Measurements from ENCODE around the gene CREB5.

The CREB5 gene

DNA sequence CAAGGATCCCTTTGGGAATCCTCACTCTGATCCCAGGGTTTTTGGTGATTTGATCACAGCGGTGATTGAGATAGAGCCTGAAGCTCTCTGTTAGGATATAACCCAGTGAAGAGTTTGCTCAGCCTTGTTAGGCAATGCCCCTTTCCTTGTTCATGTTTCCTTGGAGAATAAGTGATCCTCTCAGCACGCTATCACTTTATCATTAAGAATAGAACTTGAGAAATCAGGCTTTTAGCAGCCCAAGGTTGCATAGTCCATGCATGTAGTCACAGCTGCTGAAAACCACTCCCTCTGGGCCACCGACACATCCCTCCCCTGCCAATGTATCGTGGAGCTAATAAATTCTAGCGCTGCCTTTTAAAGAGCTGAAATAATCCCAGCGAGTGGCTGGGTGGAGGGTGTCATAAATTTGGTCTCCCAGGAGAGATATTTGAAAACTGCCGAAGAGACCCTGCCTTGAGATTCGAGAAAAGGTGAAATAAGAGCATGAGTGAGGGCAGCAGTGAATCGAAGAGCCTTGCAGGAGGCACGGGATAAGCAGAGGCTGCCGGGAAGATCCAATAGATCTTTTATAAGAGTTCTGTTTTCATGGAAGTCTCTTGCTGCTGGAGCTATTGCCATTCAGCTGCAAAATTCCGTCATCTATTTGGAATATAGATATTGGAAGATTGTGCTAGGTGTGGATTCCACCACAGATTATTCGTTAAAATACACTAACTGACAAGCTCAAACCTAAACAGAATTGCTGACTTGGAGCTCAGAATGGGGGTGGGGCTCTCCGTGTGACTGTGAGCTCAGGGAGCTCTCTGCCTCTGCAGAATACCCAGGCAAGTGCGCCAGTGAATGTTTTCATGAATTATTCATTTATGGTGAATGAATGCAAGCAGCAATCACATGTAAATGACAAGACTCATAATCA, 296.0 kb downstream of the CREB5 start:
- no peak for TF ChIP-seq SIN3A (IDR thresholded peaks at IDR 0.05; ENCODE audit: borderline replicate concordance, insufficient read depth, low read length)
- TF ChIP-seq FOXP2 (optimal IDR thresholded peaks at IDR 0.05; ENCODE audit: borderline replicate concordance, extremely low read depth, extremely low read length, insufficient read depth): no peak
- TF ChIP-seq, protein P1, sequence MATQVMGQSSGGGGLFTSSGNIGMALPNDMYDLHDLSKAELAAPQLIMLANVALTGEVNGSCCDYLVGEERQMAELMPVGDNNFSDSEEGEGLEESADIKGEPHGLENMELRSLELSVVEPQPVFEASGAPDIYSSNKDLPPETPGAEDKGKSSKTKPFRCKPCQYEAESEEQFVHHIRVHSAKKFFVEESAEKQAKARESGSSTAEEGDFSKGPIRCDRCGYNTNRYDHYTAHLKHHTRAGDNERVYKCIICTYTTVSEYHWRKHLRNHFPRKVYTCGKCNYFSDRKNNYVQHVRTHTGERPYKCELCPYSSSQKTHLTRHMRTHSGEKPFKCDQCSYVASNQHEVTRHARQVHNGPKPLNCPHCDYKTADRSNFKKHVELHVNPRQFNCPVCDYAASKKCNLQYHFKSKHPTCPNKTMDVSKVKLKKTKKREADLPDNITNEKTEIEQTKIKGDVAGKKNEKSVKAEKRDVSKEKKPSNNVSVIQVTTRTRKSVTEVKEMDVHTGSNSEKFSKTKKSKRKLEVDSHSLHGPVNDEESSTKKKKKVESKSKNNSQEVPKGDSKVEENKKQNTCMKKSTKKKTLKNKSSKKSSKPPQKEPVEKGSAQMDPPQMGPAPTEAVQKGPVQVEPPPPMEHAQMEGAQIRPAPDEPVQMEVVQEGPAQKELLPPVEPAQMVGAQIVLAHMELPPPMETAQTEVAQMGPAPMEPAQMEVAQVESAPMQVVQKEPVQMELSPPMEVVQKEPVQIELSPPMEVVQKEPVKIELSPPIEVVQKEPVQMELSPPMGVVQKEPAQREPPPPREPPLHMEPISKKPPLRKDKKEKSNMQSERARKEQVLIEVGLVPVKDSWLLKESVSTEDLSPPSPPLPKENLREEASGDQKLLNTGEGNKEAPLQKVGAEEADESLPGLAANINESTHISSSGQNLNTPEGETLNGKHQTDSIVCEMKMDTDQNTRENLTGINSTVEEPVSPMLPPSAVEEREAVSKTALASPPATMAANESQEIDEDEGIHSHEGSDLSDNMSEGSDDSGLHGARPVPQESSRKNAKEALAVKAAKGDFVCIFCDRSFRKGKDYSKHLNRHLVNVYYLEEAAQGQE (IDR thresholded peaks at IDR 0.05; ENCODE audit: insufficient read depth in 1 of 2, low read depth in 2 of 2, low read length in 2 of 2): no peak
- TF ChIP-seq TAF1 (IDR thresholded peaks at IDR 0.05; ENCODE audit: borderline replicate concordance, insufficient read depth, low read length): no peak
- no peak for TF ChIP-seq POLR2AphosphoS5 (IDR thresholded peaks at IDR 0.05; ENCODE audit: low read depth, low read length)

DNA sequence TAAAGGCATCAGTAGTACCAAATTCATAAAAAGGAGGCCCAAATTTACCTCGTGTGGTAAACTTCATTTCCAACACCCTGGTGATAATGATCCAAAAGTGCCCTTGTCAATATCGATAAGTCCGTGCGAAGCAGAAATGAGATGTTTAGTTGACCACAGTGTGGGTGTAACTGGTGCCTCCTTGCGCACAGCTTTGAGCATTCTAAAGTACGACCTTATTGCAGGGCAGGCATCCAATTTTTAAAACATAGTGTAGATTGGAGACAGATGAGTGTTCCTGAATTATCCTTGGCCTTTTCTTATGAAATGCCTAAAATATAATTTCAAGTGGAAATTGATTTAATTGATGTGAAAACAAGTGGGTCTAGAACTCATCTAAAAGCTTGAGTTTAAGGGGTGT, 297.4 kb downstream of the CREB5 start:
- TF ChIP-seq, protein P1 (IDR thresholded peaks at IDR 0.05; ENCODE audit: insufficient read depth in 1 of 2, low read depth in 2 of 2, low read length in 2 of 2): no peak
- TF ChIP-seq TAF1 (IDR thresholded peaks at IDR 0.05; ENCODE audit: borderline replicate concordance, insufficient read depth, low read length) (no peak), FOXP2 (optimal IDR thresholded peaks at IDR 0.05; ENCODE audit: borderline replicate concordance, extremely low read depth, extremely low read length, insufficient read depth) (no peak), SIN3A (IDR thresholded peaks at IDR 0.05; ENCODE audit: borderline replicate concordance, insufficient read depth, low read length) (no peak), POLR2AphosphoS5 (IDR thresholded peaks at IDR 0.05; ENCODE audit: low read depth, low read length) (no peak)

DNA sequence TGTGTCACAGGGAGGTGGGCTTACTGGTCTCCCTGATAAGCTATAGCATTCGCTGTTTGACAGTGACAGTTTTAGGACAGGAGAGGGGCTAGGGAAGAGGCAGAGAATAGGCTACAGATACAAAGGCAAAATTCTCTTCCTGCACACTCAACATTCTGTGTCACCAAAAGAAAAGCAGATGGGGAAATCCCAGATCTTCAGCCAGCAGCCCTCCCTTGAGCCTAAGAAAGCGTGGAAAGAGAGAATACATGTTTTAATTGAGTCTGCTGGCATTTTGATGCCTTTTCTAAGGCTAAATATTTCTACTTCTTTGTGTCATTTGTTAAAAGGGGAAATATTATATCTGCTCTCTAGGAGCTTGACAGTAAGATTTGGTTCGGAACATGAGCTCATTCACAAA, 298.8 kb downstream of the CREB5 start:
- TF ChIP-seq POLR2AphosphoS5 (IDR thresholded peaks at IDR 0.05; ENCODE audit: low read depth, low read length) (no peak), SIN3A (IDR thresholded peaks at IDR 0.05; ENCODE audit: borderline replicate concordance, insufficient read depth, low read length) (no peak)
- TF ChIP-seq, protein P1 (IDR thresholded peaks at IDR 0.05; ENCODE audit: insufficient read depth in 1 of 2, low read depth in 2 of 2, low read length in 2 of 2): no peak

- TF ChIP-seq SIN3A (IDR thresholded peaks at IDR 0.05; ENCODE audit: borderline replicate concordance, insufficient read depth, low read length): no peak
- TF ChIP-seq TAF1 (IDR thresholded peaks at IDR 0.05; ENCODE audit: borderline replicate concordance, insufficient read depth, low read length): no peak
- TF ChIP-seq, protein P1 (IDR thresholded peaks at IDR 0.05; ENCODE audit: insufficient read depth in 1 of 2, low read depth in 2 of 2, low read length in 2 of 2): no peak
- no peak for TF ChIP-seq FOXP2 (optimal IDR thresholded peaks at IDR 0.05; ENCODE audit: borderline replicate concordance, extremely low read depth, extremely low read length, insufficient read depth)
These were observed 302.3 kb downstream of the CREB5 start for GRCh38 chr7:28714459-28715120.
